Measurements from ENCODE around the gene DIP2B. TPM values are rescaled to one million over a fixed set of nuclear protein-coding genes. Genes with fewer than 3 reads are reported as not detected.

Gene DIP2B
- total RNA-seq (2014; rRNA removed; shearing (Covaris generic)) (17.9 and 19.5 TPM in 2 replicates), polyA plus RNA-seq (2016; fragmentation: Nextera tagmentation; extraction: Ambion mirVana) (5.4 and 5.6 TPM in 2 replicates)

GRCh38 chr12:50504798-50505674 lies at the start of gene DIP2B:
DIP2B (plus strand) TSS chr12:50504985; CDS start chr12:50505141, 156 bp downstream.
- Histone ChIP-seq H3K36me3 (ENCODE audit: low read depth) (no peaks in the 10 kb centered on the region), H3K27ac (peak within 1 kb of the TSS; percentile 67), H2AFZ (peak within 1 kb of the TSS; percentile 93), H3F3A (ENCODE audit: insufficient read depth) (no peaks in the 10 kb centered on the region), H3K79me2 (ENCODE audit: insufficient read depth) (peaks cover 49% of the 10 kb centered on the region), H3K9me2 (ENCODE audit: insufficient read depth) (no peaks in the 10 kb centered on the region), H3K9me3 (ENCODE audit: low read depth) (no peaks in the 10 kb centered on the region), H3K4me1 (ENCODE audit: insufficient read depth) (peaks cover 23% of the 10 kb centered on the region), H3K4me3 (peak within 1 kb of the TSS; percentile 83), H3K9ac (peak within 1 kb of the TSS; percentile 88), H4K20me1 (ENCODE audit: insufficient read depth) (no peaks in the 10 kb centered on the region), H3K4me2 (ENCODE audit: unreplicated experiment) (peak within 1 kb of the TSS; percentile 96), H3K27me3 (replicated peaks; ENCODE audit: insufficient read depth) (no peaks in the 10 kb centered on the region)
- DNase-seq: peak; percentile 96
- in situ Hi-C loops (cut with MboI): loop anchor here (10.0 kb wide), 1 partner anchor 130 kb away; no protein-coding TSS in a partner anchor
- WGBS, 2 experiments (ENCODE audit: low coverage in 1 of 2, low lambda C conversion rate in 2 of 2, missing lambda C conversion rate in 2 of 2): 0 to 1% methylated on average over 49 to 58 of the region's 77 CpGs
- TF ChIP-seq EZH2phosphoT487 (IDR thresholded peaks at IDR 0.05; ENCODE audit: insufficient read depth, low read depth) (no peak), EZH2 (IDR thresholded peaks at IDR 0.05; ENCODE audit: insufficient read depth, poor library complexity, severe bottlenecking) (no peak)

- H4K20me1 ChIP-seq (ENCODE audit: insufficient read depth): no peaks in the 10 kb centered on the region
- no peaks in the 10 kb centered on the region for H3K27me3 ChIP-seq (replicated peaks; ENCODE audit: insufficient read depth)
- H3K27ac ChIP-seq: no peak overlapping the region
- DNase-seq: peak; percentile 34
- no peaks in the 10 kb centered on the region for H3K9me3 ChIP-seq (ENCODE audit: low read depth)
- H2AFZ ChIP-seq: no peak overlapping the region
- H3K79me2 ChIP-seq (ENCODE audit: insufficient read depth): no peaks in the 10 kb centered on the region; the same call in 1 of the 2 replicates
- H3K36me3 ChIP-seq (ENCODE audit: low read depth): peaks cover 31% of the 10 kb centered on the region
- no peaks in the 10 kb centered on the region for H3K9me2 ChIP-seq (ENCODE audit: insufficient read depth)
- H3K4me1 ChIP-seq (ENCODE audit: insufficient read depth): peaks cover 6% of the 10 kb centered on the region
- TF ChIP-seq EZH2phosphoT487 (IDR thresholded peaks at IDR 0.05; ENCODE audit: insufficient read depth, low read depth): no peak
- no peak overlapping the region for H3K4me3 ChIP-seq
- in situ Hi-C loops (cut with MboI): no loop called here
- H3K9ac ChIP-seq: no peak overlapping the region
- H3F3A ChIP-seq (ENCODE audit: insufficient read depth): no peaks in the 10 kb centered on the region
- H3K4me2 ChIP-seq (ENCODE audit: unreplicated experiment): no peak overlapping the region
Observed at GRCh38 chr12:50458606-50459005, 46.2 kb upstream of the DIP2B start.

- no peaks in the 10 kb centered on the region for H3K4me1 ChIP-seq (ENCODE audit: insufficient read depth)
- H3F3A ChIP-seq (ENCODE audit: insufficient read depth): peaks cover 7% of the 10 kb centered on the region; the same call in 1 of the 2 replicates
- no peaks in the 10 kb centered on the region for H3K9me3 ChIP-seq (ENCODE audit: low read depth)
- 75 to 84% methylated on average over 3 of the region's 3 CpGs for WGBS, 2 experiments (ENCODE audit: low coverage in 1 of 2, low lambda C conversion rate in 2 of 2, missing lambda C conversion rate in 2 of 2)
- H3K27me3 ChIP-seq (replicated peaks; ENCODE audit: insufficient read depth): no peaks in the 10 kb centered on the region
- H3K36me3 ChIP-seq (ENCODE audit: low read depth): peaks cover 48% of the 10 kb centered on the region
- no peaks in the 10 kb centered on the region for H3K9me2 ChIP-seq (ENCODE audit: insufficient read depth)
- no peak overlapping the region for H2AFZ ChIP-seq
- H3K4me3 ChIP-seq: no peak overlapping the region
- in situ Hi-C loops (cut with MboI): no loop called here
- no peaks in the 10 kb centered on the region for H4K20me1 ChIP-seq (ENCODE audit: insufficient read depth)
- H3K27ac ChIP-seq: no peak overlapping the region
- H3K79me2 ChIP-seq (ENCODE audit: insufficient read depth): no peaks in the 10 kb centered on the region
- peak; percentile 3 for DNase-seq
- no peak overlapping the region for H3K4me2 ChIP-seq (ENCODE audit: unreplicated experiment)
- TF ChIP-seq EZH2phosphoT487 (IDR thresholded peaks at IDR 0.05; ENCODE audit: insufficient read depth, low read depth) (no peak), EZH2 (IDR thresholded peaks at IDR 0.05; ENCODE audit: insufficient read depth, poor library complexity, severe bottlenecking) (no peak)
- H3K9ac ChIP-seq: no peak overlapping the region
Observed at GRCh38 chr12:50467439-50467838, 37.3 kb upstream of the DIP2B start.

GRCh38 chr12:50477241-50477832 lies 27.4 kb upstream of the DIP2B start:
- Histone ChIP-seq H3K9me3 (ENCODE audit: low read depth) (no peaks in the 10 kb centered on the region), H3K36me3 (ENCODE audit: low read depth) (peaks cover 42% of the 10 kb centered on the region), H2AFZ (no peak overlapping the region), H3K27ac (no peak overlapping the region), H3K4me3 (no peak overlapping the region), H3K9ac (no peak overlapping the region), H3K4me1 (ENCODE audit: insufficient read depth) (no peaks in the 10 kb centered on the region), H3F3A (ENCODE audit: insufficient read depth) (0 out of 2 replicates have a peak, but pooled peaks cover 4% of the 10 kb centered on the region), H3K27me3 (replicated peaks; ENCODE audit: insufficient read depth) (no peaks in the 10 kb centered on the region), H3K9me2 (ENCODE audit: insufficient read depth) (no peaks in the 10 kb centered on the region), H3K79me2 (ENCODE audit: insufficient read depth) (no peaks in the 10 kb centered on the region), H3K4me2 (ENCODE audit: unreplicated experiment) (no peak overlapping the region), H4K20me1 (ENCODE audit: insufficient read depth) (no peaks in the 10 kb centered on the region)
- 92 to 100% methylated on average over 1 of the region's 1 CpG for WGBS, 2 experiments (ENCODE audit: low coverage in 1 of 2, low lambda C conversion rate in 2 of 2, missing lambda C conversion rate in 2 of 2)
- DNase-seq: no peak
- in situ Hi-C loops (cut with MboI): no loop called here
- TF ChIP-seq EZH2phosphoT487 (IDR thresholded peaks at IDR 0.05; ENCODE audit: insufficient read depth, low read depth): no peak
- TF ChIP-seq EZH2 (IDR thresholded peaks at IDR 0.05; ENCODE audit: insufficient read depth, poor library complexity, severe bottlenecking): no peak

All from GM23248 (cell line).